HepG2 (cell line): ENCODE measurements around the gene PLCB1. TPM values are rescaled to one million over a fixed set of nuclear protein-coding genes. Genes with fewer than 3 reads are reported as not detected.

Experiments
- ATAC-seq: fragments of 200-7000 bp; cut with Tn5 transposase; 3 replicates; pipeline ENCODE4 v1.9.1; 2020; ENCODE audit warnings: mild to moderate bottlenecking, moderate library complexity
- BruUV-seq: library from RNA; stranded (reverse); fragments of 400-500 nt; replicated peaks from 2 replicates; lab custom pipeline; 2021; lab: Mats Ljungman, UMichigan
- CTCF ChIA-PET: fragments of 300-600 bp; formaldehyde crosslinking; extraction: SDS; loops from one replicate; lab custom pipeline; 2021; ENCODE audit warnings: low total read pairs, inconsistent platforms, low intra/inter-chr PET ratio; lab: Yijun Ruan, JAX
- POLR2A ChIA-PET: fragments of 350-600 bp; sonication (Branson Sonifier 250); formaldehyde crosslinking; loops from one replicate; lab custom pipeline; 2020; ENCODE audit warnings: antibody characterized with exemption, inconsistent platforms; lab: Yijun Ruan, JAX
- DNase-seq: peaks from one replicate; pipeline ENCODE4 v3.0.0-alpha.2; 2015; ENCODE audit warnings: low spot score
- FAIRE-seq: peaks from 3 replicates; lab custom pipeline; 2011; peaks lifted over from hg19 to GRCh38; lab: Jason Lieb, UNC
- H2AFZ ChIP-seq: one replicate; pipeline ENCODE4 v1.6.1; 2011; ENCODE audit warnings: low read length, inconsistent platforms
- H3K27ac ChIP-seq: fragments of 300-600 bp; 3 replicates; pipeline ENCODE4 v1.8.0; 2011; ENCODE audit warnings: mixed run types, mild to moderate bottlenecking, mixed read lengths, low read length, inconsistent platforms; ENCODE audit not compliant: insufficient read depth; ENCODE audit errors: extremely low read length
- H3K27me3 ChIP-seq, 2 experiments: fragments of 200-600 bp in 1 of 2; 2 replicates in 1 of 2; 3 replicates in 1 of 2; pipeline versions ENCODE4 v1.6.0 to v1.8.0; 2011; ENCODE audit warnings: low read length in 2 of 2, mild to moderate bottlenecking in 2 of 2, moderate library complexity in 2 of 2, inconsistent platforms in 1 of 2; ENCODE audit not compliant: insufficient read depth in 2 of 2, control insufficient read depth in 1 of 2
- H3K36me3 ChIP-seq, 2 experiments: fragments of 200-600 bp in 1 of 2; replicated peaks in 1 of 2; 2 replicates in 1 of 2; 3 replicates in 1 of 2; pipeline versions ENCODE4 v1.5.1 to v1.8.0; 2011; ENCODE audit warnings: low read length in 2 of 2, inconsistent platforms in 1 of 2; ENCODE audit not compliant: insufficient read depth in 2 of 2, control insufficient read depth in 1 of 2
- H3K4me1 ChIP-seq: 2 replicates; pipeline ENCODE4 v1.5.1; 2012; ENCODE audit warnings: low read length, inconsistent platforms; ENCODE audit not compliant: insufficient read depth
- H3K4me2 ChIP-seq: 2 replicates; pipeline ENCODE4 v1.6.0; 2011; ENCODE audit warnings: low read depth, low read length, inconsistent platforms
- H3K4me3 ChIP-seq, 3 experiments: fragments of 200-600 bp in 1 of 3; sonication (generic), shearing (Covaris generic) in 1 of 3; replicated peaks in 1 of 3; 2 replicates each; pipeline ENCODE4 v1.5.1; 2011 to 2016; ENCODE audit warnings: low read length in 3 of 3, inconsistent platforms in 2 of 3, low read depth in 2 of 3, mild to moderate bottlenecking in 2 of 3, control low read depth in 1 of 3, mixed read lengths in 1 of 3; ENCODE audit not compliant: insufficient read depth in 1 of 3
- H3K79me2 ChIP-seq: one replicate; pipeline ENCODE4 v1.6.1; 2011; ENCODE audit warnings: low read length, inconsistent platforms; ENCODE audit not compliant: insufficient read depth
- H3K9ac ChIP-seq: 2 replicates; pipeline ENCODE4 v1.6.0; 2011; ENCODE audit warnings: mild to moderate bottlenecking, low read depth, low read length, inconsistent platforms; ENCODE audit not compliant: insufficient read depth
- H3K9me3 ChIP-seq: 2 replicates; pipeline ENCODE4 v1.5.1; 2012; ENCODE audit warnings: mild to moderate bottlenecking, low read length
- H4K20me1 ChIP-seq: 2 replicates; pipeline ENCODE4 v1.6.0; 2011; ENCODE audit warnings: inconsistent platforms, mild to moderate bottlenecking, low read length, moderate library complexity; ENCODE audit not compliant: insufficient read depth
- ATM ChIP-seq: fragments of 450-650 bp; IDR thresholded peaks from 2 replicates; pipeline ENCODE4 v1.7.1; 2017; ENCODE audit warnings: mild to moderate bottlenecking, borderline replicate concordance
- MED13 ChIP-seq: sonication (generic); formaldehyde crosslinking; IDR thresholded peaks from 2 replicates; pipeline ENCODE4 v1.5.0; 2020; ENCODE audit warnings: missing genetic modification reagents
- NFRKB ChIP-seq: fragments of 450-650 bp; IDR thresholded peaks from 2 replicates; pipeline ENCODE4 v1.6.1; 2017
- ZSCAN12 ChIP-seq: sonication (generic); formaldehyde crosslinking; IDR thresholded peaks from 2 replicates; pipeline ENCODE4 v1.9.0; 2021; ENCODE audit warnings: mild to moderate bottlenecking, missing genetic modification reagents
- WGBS: methylation state at CpG from one replicate; pipeline ENCODE4 v1.1.6; 2017; ENCODE audit warnings: low lambda C conversion rate; 5-methylcytosine and 5-hydroxymethylcytosine counted together
- in situ Hi-C: cut with HindIII; loops from 2 replicates; pipeline ENCODE4 v1.10.0; 2017; ENCODE audit warnings: low pct_unique_long_range_greater_than_20kb; ENCODE audit not compliant: extremely low pct_ligation_motif_present
- intact Hi-C: fragments of 100-400 bp; cut with micrococcal nuclease; formaldehyde crosslinking; loops from one replicate; pipeline ENCODE4 v1.10.0; 2022; ENCODE audit not compliant: unreplicated experiment
- polyA plus RNA-seq, 8 experiments: library from polyadenylated mRNA; depleted of rRNA in 3 of 8; stranded (reverse) in 7 of 8; unstranded in 1 of 8; fragments of >200 nt; fragmentation: Illumina TruSeq in 4 of 8; extraction: Trizol in 4 of 8; gene quantifications; 2 replicates each; pipeline versions ENCODE4 v1.2.1 to v1.2.3, GENCODE V29; 2011 to 2016; ENCODE audit warnings: low read depth in 4 of 8, missing spikeins in 1 of 8, mixed read lengths in 1 of 8; ENCODE audit not compliant: insufficient read depth in 1 of 8
- total RNA-seq, 5 experiments: library from RNA; depleted of rRNA; stranded (reverse); fragments of >200 nt; fragmentation: Illumina TruSeq; extraction: Trizol; gene quantifications; 2 replicates each; pipeline ENCODE4 v1.2.3, GENCODE V29; 2016; ENCODE audit warnings: low read depth in 1 of 5
- TF ChIP-seq, protein P1 (sequence below): sonication (generic); formaldehyde crosslinking; IDR thresholded peaks from 2 replicates; pipeline ENCODE4 v1.4.0; 2020; ENCODE audit warnings: mild to moderate bottlenecking, missing genetic modification reagents
- TF ChIP-seq, protein P2 (sequence below), 2 experiments: fragments of 450-650 bp in 1 of 2; sonication (generic) in 1 of 2; formaldehyde crosslinking in 1 of 2; IDR thresholded peaks; 2 replicates each; pipeline versions ENCODE4 v1.6.1 to v1.8.0; 2016 to 2022; ENCODE audit warnings: antibody characterized with exemption in 1 of 2, mild to moderate bottlenecking in 1 of 2, missing genetic modification reagents in 1 of 2

Gene PLCB1
- total and polyA plus RNA-seq, 2 of the 13 experiments (the other 11 are each of a cell fraction or from before 2014, with no cell fraction given) = 42.4 to 55.9 TPM

DNA sequence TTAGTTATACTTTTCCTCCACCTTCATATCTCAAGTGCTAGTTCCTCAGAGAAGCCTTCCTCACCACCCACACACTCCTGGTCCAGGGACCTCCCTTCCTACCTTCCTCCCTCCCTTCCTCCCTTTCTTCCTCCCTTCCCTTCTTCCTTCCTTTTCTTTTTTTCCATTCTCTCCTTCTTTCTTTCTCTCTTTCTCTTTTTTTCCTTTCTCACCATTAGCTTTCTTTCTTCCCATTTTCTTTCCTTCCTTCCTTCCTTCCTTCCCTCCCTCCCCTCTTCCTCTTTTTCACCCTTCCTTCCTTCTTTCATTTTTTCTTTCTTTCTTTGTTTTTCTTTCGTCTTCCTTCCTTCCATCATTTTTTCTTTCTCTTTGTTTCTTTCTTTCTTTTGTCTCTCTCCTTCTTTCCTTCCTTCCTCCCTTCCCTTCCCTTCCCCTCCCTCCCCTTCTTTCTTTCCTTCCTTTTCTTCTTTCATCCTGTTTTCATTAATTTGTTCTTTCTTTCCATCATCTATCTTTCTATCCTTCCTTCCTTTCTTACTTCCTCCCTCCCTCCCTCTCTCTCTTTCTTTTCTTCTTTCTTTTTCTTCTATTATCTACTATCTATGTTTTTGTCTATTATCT is 416.0 kb downstream of the PLCB1 start:
- no peaks in the 10 kb centered on the region for H3K36me3 ChIP-seq
- no peak overlapping the region for H3K9ac ChIP-seq
- H3K4me2 ChIP-seq = no peak overlapping the region
- H2AFZ ChIP-seq = no peak overlapping the region
- H3K9me3 ChIP-seq = no peaks in the 10 kb centered on the region
- 91% methylated on average over 1 of the region's 1 CpG for WGBS
- FAIRE-seq (no peak), ATAC-seq (no peak), DNase-seq (no peak)
- no TSS peak for BruUV-seq
- H4K20me1 ChIP-seq = no peaks in the 10 kb centered on the region
- intact Hi-C loops = no loop called here
- H3K27me3 ChIP-seq = no peaks in the 10 kb centered on the region
- ChIA-PET CTCF (no interaction called here), POLR2A (no interaction called here)
- no peak for TF ChIP-seq MED13 (CRISPR knock-in tag)
- no peak for TF ChIP-seq ZSCAN12 (CRISPR knock-in tag)
- TF ChIP-seq, protein P1, sequence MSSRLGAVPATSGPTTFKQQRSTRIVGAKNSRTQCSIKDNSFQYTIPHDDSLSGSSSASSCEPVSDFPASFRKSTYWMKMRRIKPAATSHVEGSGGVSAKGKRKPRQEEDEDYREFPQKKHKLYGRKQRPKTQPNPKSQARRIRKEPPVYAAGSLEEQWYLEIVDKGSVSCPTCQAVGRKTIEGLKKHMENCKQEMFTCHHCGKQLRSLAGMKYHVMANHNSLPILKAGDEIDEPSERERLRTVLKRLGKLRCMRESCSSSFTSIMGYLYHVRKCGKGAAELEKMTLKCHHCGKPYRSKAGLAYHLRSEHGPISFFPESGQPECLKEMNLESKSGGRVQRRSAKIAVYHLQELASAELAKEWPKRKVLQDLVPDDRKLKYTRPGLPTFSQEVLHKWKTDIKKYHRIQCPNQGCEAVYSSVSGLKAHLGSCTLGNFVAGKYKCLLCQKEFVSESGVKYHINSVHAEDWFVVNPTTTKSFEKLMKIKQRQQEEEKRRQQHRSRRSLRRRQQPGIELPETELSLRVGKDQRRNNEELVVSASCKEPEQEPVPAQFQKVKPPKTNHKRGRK = peak; percentile 92
- TF ChIP-seq NFRKB = 0 out of 2 replicates have a peak, but pooled peaks have one; percentile 17
- peak; percentile 35; the same call in 1 of the 2 replicates for TF ChIP-seq ATM
- TF ChIP-seq, protein P2, sequence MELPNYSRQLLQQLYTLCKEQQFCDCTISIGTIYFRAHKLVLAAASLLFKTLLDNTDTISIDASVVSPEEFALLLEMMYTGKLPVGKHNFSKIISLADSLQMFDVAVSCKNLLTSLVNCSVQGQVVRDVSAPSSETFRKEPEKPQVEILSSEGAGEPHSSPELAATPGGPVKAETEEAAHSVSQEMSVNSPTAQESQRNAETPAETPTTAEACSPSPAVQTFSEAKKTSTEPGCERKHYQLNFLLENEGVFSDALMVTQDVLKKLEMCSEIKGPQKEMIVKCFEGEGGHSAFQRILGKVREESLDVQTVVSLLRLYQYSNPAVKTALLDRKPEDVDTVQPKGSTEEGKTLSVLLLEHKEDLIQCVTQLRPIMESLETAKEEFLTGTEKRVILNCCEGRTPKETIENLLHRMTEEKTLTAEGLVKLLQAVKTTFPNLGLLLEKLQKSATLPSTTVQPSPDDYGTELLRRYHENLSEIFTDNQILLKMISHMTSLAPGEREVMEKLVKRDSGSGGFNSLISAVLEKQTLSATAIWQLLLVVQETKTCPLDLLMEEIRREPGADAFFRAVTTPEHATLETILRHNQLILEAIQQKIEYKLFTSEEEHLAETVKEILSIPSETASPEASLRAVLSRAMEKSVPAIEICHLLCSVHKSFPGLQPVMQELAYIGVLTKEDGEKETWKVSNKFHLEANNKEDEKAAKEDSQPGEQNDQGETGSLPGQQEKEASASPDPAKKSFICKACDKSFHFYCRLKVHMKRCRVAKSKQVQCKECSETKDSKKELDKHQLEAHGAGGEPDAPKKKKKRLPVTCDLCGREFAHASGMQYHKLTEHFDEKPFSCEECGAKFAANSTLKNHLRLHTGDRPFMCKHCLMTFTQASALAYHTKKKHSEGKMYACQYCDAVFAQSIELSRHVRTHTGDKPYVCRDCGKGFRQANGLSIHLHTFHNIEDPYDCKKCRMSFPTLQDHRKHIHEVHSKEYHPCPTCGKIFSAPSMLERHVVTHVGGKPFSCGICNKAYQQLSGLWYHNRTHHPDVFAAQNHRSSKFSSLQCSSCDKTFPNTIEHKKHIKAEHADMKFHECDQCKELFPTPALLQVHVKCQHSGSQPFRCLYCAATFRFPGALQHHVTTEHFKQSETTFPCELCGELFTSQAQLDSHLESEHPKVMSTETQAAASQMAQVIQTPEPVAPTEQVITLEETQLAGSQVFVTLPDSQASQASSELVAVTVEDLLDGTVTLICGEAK (IDR thresholded peaks at IDR 0.05) = 0 out of 2 replicates have a peak, but pooled peaks have one; percentile 1
- TF ChIP-seq, protein P2 (CRISPR knock-in tag; IDR thresholded peaks at IDR 0.05) = no peak
- H3K79me2 ChIP-seq = no peaks in the 10 kb centered on the region
- in situ Hi-C loops = no loop called here
- no peak overlapping the region for H3K27ac ChIP-seq
- H3K4me3 ChIP-seq = no peak overlapping the region
- H3K4me1 ChIP-seq = no peaks in the 10 kb centered on the region
